Endothelial cell of umbilical vein (primary cell): ENCODE measurements around the gene HCAR3.

Experiments used
- EZH2 ChIP-seq: IDR thresholded peaks from 2 replicates; pipeline ENCODE4 v1.6.1; 2012; ENCODE audit warnings: borderline replicate concordance, low read depth, mild to moderate bottlenecking, moderate library complexity, low read length, inconsistent platforms; ENCODE audit not compliant: severe bottlenecking
- JUN ChIP-seq: IDR thresholded peaks from 2 replicates; pipeline ENCODE4 v1.6.1; 2011; ENCODE audit warnings: borderline replicate concordance, low read depth; ENCODE audit not compliant: insufficient read length, insufficient read depth
- POLR2A ChIP-seq: IDR thresholded peaks from 2 replicates; pipeline ENCODE4 v1.6.1; 2012; ENCODE audit warnings: low read depth, mild to moderate bottlenecking, control low read depth, low read length
- POLR2AphosphoS5 ChIP-seq: IDR thresholded peaks from 2 replicates; pipeline ENCODE4 v1.6.1; 2012; ENCODE audit warnings: low read depth, mild to moderate bottlenecking, control low read depth, low read length, moderate library complexity; ENCODE audit not compliant: insufficient read depth
- TF ChIP-seq, protein P1 (sequence below), 2 donors: IDR thresholded peaks; 1 replicate in 1 of 2; 2 replicates in 1 of 2; pipeline ENCODE4 v1.5.1; 2011; ENCODE audit warnings: low read length in 2 of 2, mild to moderate bottlenecking in 2 of 2, moderate library complexity in 2 of 2, control low read depth in 1 of 2, inconsistent platforms in 1 of 2, low read depth in 1 of 2; ENCODE audit not compliant: insufficient read depth in 1 of 2; ENCODE audit errors: extremely low read depth in 1 of 2

DNA sequence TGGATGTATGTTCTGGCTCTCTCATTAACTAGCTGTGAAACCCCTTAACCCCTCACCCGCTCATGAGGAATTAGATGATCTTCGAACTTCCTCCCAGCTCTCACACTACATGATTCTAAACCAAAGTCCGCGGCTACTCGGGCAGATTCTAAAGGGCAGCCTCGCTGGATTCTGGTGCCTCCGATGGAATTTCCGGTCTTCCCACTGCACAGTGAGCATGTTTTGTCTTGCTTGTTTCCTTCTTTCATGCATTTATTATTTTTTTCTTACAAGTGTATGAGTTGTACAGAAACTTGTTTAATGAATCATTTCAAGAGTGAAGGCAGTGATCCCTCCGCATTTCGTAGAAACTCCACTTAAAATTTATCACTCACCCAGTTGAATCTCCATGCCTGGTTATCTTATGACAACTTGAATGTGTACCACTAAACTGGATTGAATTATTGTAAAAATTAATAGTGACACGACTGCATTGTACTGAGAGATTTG lies 4.5 kb upstream of the HCAR3 start:
- TF ChIP-seq, protein P1, sequence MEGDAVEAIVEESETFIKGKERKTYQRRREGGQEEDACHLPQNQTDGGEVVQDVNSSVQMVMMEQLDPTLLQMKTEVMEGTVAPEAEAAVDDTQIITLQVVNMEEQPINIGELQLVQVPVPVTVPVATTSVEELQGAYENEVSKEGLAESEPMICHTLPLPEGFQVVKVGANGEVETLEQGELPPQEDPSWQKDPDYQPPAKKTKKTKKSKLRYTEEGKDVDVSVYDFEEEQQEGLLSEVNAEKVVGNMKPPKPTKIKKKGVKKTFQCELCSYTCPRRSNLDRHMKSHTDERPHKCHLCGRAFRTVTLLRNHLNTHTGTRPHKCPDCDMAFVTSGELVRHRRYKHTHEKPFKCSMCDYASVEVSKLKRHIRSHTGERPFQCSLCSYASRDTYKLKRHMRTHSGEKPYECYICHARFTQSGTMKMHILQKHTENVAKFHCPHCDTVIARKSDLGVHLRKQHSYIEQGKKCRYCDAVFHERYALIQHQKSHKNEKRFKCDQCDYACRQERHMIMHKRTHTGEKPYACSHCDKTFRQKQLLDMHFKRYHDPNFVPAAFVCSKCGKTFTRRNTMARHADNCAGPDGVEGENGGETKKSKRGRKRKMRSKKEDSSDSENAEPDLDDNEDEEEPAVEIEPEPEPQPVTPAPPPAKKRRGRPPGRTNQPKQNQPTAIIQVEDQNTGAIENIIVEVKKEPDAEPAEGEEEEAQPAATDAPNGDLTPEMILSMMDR (IDR thresholded peaks at IDR 0.05; ENCODE audit: extremely low read depth in 1 of 2, insufficient read depth in 1 of 2, low read depth in 1 of 2, low read length in 2 of 2): no peak
- peak; percentile 17 for TF ChIP-seq POLR2AphosphoS5
- no peak for TF ChIP-seq JUN
- no peak for TF ChIP-seq EZH2
- TF ChIP-seq POLR2A: no peak
